Fibroblast of the conjunctiva (primary cell): ENCODE data around the gene DHRS7B.

Source experiments
- DNase-seq: peaks from one replicate; pipeline ENCODE4 v3.0.0-alpha.2; 2010; ENCODE audit warnings: low read depth

Gene DHRS7B

GRCh38 chr17:21239680-21240368 lies 113.1 kb downstream of the DHRS7B start:
- no peak for DNase-seq

GRCh38 chr17:21240369-21241055 lies 113.7 kb downstream of the DHRS7B start:
- DNase-seq = no peak
